Sigmoid colon (tissue), 7 donors: ENCODE measurements around the gene TEKT3. TPM values are rescaled to one million over a fixed set of nuclear protein-coding genes. Genes with fewer than 3 reads are reported as not detected.

Experiments used
- DNase-seq: peaks from one replicate; pipeline ENCODE4 v3.0.0-alpha.2; 2019
- H3K27ac ChIP-seq, 4 donors: fragments of 200-600 bp; sonication (generic); one replicate each; pipeline ENCODE4 v1.5.1; 2016 to 2019; ENCODE audit warnings: mild to moderate bottlenecking in 1 of 4
- H3K27me3 ChIP-seq, 3 donors: fragments of 200-600 bp; sonication (generic); one replicate each; pipeline ENCODE4 v1.5.1; 2019; ENCODE audit warnings: mild to moderate bottlenecking in 1 of 3
- H3K36me3 ChIP-seq, 4 donors: fragments of 200-600 bp; sonication (generic); one replicate each; pipeline ENCODE4 v1.5.1; 2016 to 2019
- H3K4me1 ChIP-seq, 4 donors: fragments of 200-600 bp; sonication (generic); one replicate each; pipeline ENCODE4 v1.5.1; 2017 to 2019
- H3K4me3 ChIP-seq, 4 donors: fragments of 200-600 bp; sonication (generic); one replicate each; pipeline ENCODE4 v1.5.1; 2017 to 2019; ENCODE audit warnings: mild to moderate bottlenecking in 2 of 4, moderate library complexity in 1 of 4
- H3K9me3 ChIP-seq, 4 donors: fragments of 200-600 bp in 3 of 4; sonication (generic) in 3 of 4; one replicate each; pipeline versions ENCODE4 v1.5.1 to v1.6.1; 2013 to 2019
- CTCF ChIP-seq, 4 experiments: fragments of 450-650 bp in 3 of 4; fragments of 200-600 bp in 1 of 4; IDR thresholded peaks; one replicate each; pipeline ENCODE4 v1.5.1; 2016 to 2019; ENCODE audit warnings: antibody characterized with exemption in 4 of 4, mild to moderate bottlenecking in 3 of 4, moderate library complexity in 2 of 4
- EP300 ChIP-seq, 4 donors: sonication (generic); formaldehyde crosslinking; IDR thresholded peaks; one replicate each; pipeline ENCODE4 v1.6.1; 2017; ENCODE audit warnings: antibody characterized with exemption in 4 of 4
- POLR2A ChIP-seq, 2 donors: fragments of 450-650 bp; IDR thresholded peaks; one replicate each; pipeline ENCODE4 v1.6.1; 2016; ENCODE audit warnings: antibody characterized with exemption in 2 of 2, mild to moderate bottlenecking in 2 of 2, moderate library complexity in 2 of 2
- POLR2AphosphoS5 ChIP-seq, 4 donors: sonication (generic); formaldehyde crosslinking; IDR thresholded peaks; one replicate each; pipeline ENCODE4 v1.6.1; 2017; ENCODE audit warnings: antibody characterized with exemption in 4 of 4
- WGBS, 2 donors: extraction: QIAGEN DNeasy Blood & Tissue Kit; methylation state at CpG; one replicate each; pipeline ENCODE4 v1.1.7; 2013; 5-methylcytosine and 5-hydroxymethylcytosine counted together
- intact Hi-C: fragments of 100-400 bp; cut with DNase I; formaldehyde crosslinking; loops from one replicate; pipeline ENCODE4 v1.15.1; 2023
- polyA plus RNA-seq, 3 donors: library from polyadenylated mRNA; stranded (reverse); fragments of 200-250 nt; gene quantifications; one replicate each; pipeline ENCODE4 v1.2.3, GENCODE V29; 2013
- total RNA-seq, 4 donors: library from RNA; depleted of rRNA; stranded (reverse); fragments of >200 nt; gene quantifications; one replicate each; pipeline ENCODE4 v1.1.0, GENCODE V29; 2016
- donor health status: healthy with polysubstance abuse.
- donor health status: Bipolar disorder and iron deficiency.
- donor health status: healthy.

TEKT3 gene
- total and polyA plus RNA-seq, 7 donors, result 0.26 to 1.8 TPM; not detected in 5

GRCh38 chr17:15366026-15366425, 24.6 kb upstream of the TEKT3 start:
- intact Hi-C loops, result no loop called here
- no peak overlapping the region for H3K4me3 ChIP-seq
- TF ChIP-seq EP300 (IDR thresholded peaks at IDR 0.05), result no peak
- TF ChIP-seq POLR2AphosphoS5 (IDR thresholded peaks at IDR 0.05), result no peak
- no peak for TF ChIP-seq POLR2A (IDR thresholded peaks at IDR 0.05)
- no peak for TF ChIP-seq CTCF (IDR thresholded peaks at IDR 0.05)
- no peaks in the 10 kb centered on the region for H3K9me3 ChIP-seq
- WGBS, 2 donors, result 94 to 97% methylated on average over 4 of the region's 4 CpGs
- H3K4me1 ChIP-seq, result no peaks in the 10 kb centered on the region
- no peak overlapping the region for H3K27ac ChIP-seq
- H3K36me3 ChIP-seq, result no peaks in the 10 kb centered on the region
- H3K27me3 ChIP-seq, result no peaks in the 10 kb centered on the region
- no peak for DNase-seq

GRCh38 chr17:15364615-15365014, 23.2 kb upstream of the TEKT3 start:
- intact Hi-C loops, result no loop called here
- DNase-seq, result no peak
- Histone ChIP-seq H3K27me3 (no peaks in the 10 kb centered on the region), H3K27ac (no peak overlapping the region), H3K9me3 (no peaks in the 10 kb centered on the region), H3K4me1 (no peaks in the 10 kb centered on the region), H3K4me3 (no peak overlapping the region), H3K36me3 (no peaks in the 10 kb centered on the region)
- no peak for TF ChIP-seq POLR2A (IDR thresholded peaks at IDR 0.05)
- no peak for TF ChIP-seq CTCF (IDR thresholded peaks at IDR 0.05)
- no peak for TF ChIP-seq POLR2AphosphoS5 (IDR thresholded peaks at IDR 0.05)
- TF ChIP-seq EP300 (IDR thresholded peaks at IDR 0.05), result no peak
- 84 to 90% methylated on average over 3 of the region's 3 CpGs for WGBS, 2 donors

GRCh38 chr17:15363702-15364101, 22.3 kb upstream of the TEKT3 start:
- Histone ChIP-seq H3K27ac (no peak overlapping the region), H3K4me1 (no peaks in the 10 kb centered on the region), H3K4me3 (no peak overlapping the region), H3K36me3 (no peaks in the 10 kb centered on the region), H3K9me3 (no peaks in the 10 kb centered on the region), H3K27me3 (no peaks in the 10 kb centered on the region)
- intact Hi-C loops, result no loop called here
- no peak for DNase-seq
- 92 to 93% methylated on average over 6 of the region's 6 CpGs for WGBS, 2 donors
- TF ChIP-seq EP300 (IDR thresholded peaks at IDR 0.05), result no peak
- no peak for TF ChIP-seq POLR2A (IDR thresholded peaks at IDR 0.05)
- TF ChIP-seq POLR2AphosphoS5 (IDR thresholded peaks at IDR 0.05), result no peak
- no peak for TF ChIP-seq CTCF (IDR thresholded peaks at IDR 0.05)

GRCh38 chr17:15361592-15361991, 20.2 kb upstream of the TEKT3 start:
- intact Hi-C loops, result no loop called here
- TF ChIP-seq POLR2A (IDR thresholded peaks at IDR 0.05), result no peak
- no peak for TF ChIP-seq POLR2AphosphoS5 (IDR thresholded peaks at IDR 0.05)
- no peak for DNase-seq
- H3K36me3 ChIP-seq, result no peaks in the 10 kb centered on the region
- no peaks in the 10 kb centered on the region for H3K4me1 ChIP-seq
- no peaks in the 10 kb centered on the region for H3K9me3 ChIP-seq
- H3K27ac ChIP-seq, result no peak overlapping the region
- WGBS, 2 donors, result 73 to 78% methylated on average over 2 of the region's 2 CpGs
- H3K27me3 ChIP-seq, result no peaks in the 10 kb centered on the region
- no peak overlapping the region for H3K4me3 ChIP-seq

GRCh38 chr17:15361151-15361550, 19.8 kb upstream of the TEKT3 start:
- WGBS, 2 donors, result 88 to 91% methylated on average over 7 of the region's 7 CpGs
- no peaks in the 10 kb centered on the region for H3K27me3 ChIP-seq
- no peak overlapping the region for H3K4me3 ChIP-seq
- H3K9me3 ChIP-seq, result no peaks in the 10 kb centered on the region
- DNase-seq, result no peak
- H3K27ac ChIP-seq, result no peak overlapping the region
- H3K36me3 ChIP-seq, result no peaks in the 10 kb centered on the region
- intact Hi-C loops, result no loop called here
- TF ChIP-seq EP300 (IDR thresholded peaks at IDR 0.05), result no peak
- TF ChIP-seq POLR2AphosphoS5 (IDR thresholded peaks at IDR 0.05), result no peak
- TF ChIP-seq CTCF (IDR thresholded peaks at IDR 0.05), result no peak
- TF ChIP-seq POLR2A (IDR thresholded peaks at IDR 0.05), result no peak
- no peaks in the 10 kb centered on the region for H3K4me1 ChIP-seq
